Nephron progenitor cell (in vitro differentiated cells): ENCODE measurements around the gene ADAMTS18.

Experiments
- DNase-seq: peaks from one replicate; pipeline ENCODE4 v3.0.0; 2021
- H3K27ac Mint-ChIP-seq: 2 replicates; pipeline ENCODE4 v1.8.0; 2021; ENCODE audit warnings: mild to moderate bottlenecking, moderate library complexity, mixed read lengths
- H3K27me3 Mint-ChIP-seq: 2 replicates; pipeline ENCODE4 v1.8.0; 2021; ENCODE audit warnings: mild to moderate bottlenecking, low read depth, mixed read lengths; ENCODE audit not compliant: poor library complexity
- H3K36me3 Mint-ChIP-seq: 2 replicates; pipeline ENCODE4 v1.8.0; 2021; ENCODE audit warnings: low read depth, mixed read lengths
- H3K4me1 Mint-ChIP-seq: 2 replicates; pipeline ENCODE4 v1.8.0; 2021; ENCODE audit warnings: mixed read lengths
- H3K4me3 Mint-ChIP-seq: 2 replicates; pipeline ENCODE4 v1.8.0; 2021; ENCODE audit warnings: mild to moderate bottlenecking, moderate library complexity, mixed read lengths
- H3K9me3 Mint-ChIP-seq: 2 replicates; pipeline ENCODE4 v1.8.0; 2021; ENCODE audit warnings: mild to moderate bottlenecking, moderate library complexity, mixed read lengths
- CTCF ChIP-seq: fragments of 200-600 bp; sonication (generic); IDR thresholded peaks from 2 replicates; pipeline ENCODE4 v1.5.0; 2021; ENCODE audit warnings: antibody characterized with exemption

The ADAMTS18 gene

GRCh38 chr16:77452243-77452642 lies 17.4 kb upstream of the ADAMTS18 start:
- no peak for DNase-seq
- H3K27me3 Mint-ChIP-seq, result peaks cover 2% of the 10 kb centered on the region
- peaks cover 3% of the 10 kb centered on the region for H3K9me3 Mint-ChIP-seq
- no peak for TF ChIP-seq CTCF
- no peaks in the 10 kb centered on the region for H3K36me3 Mint-ChIP-seq
- H3K4me3 Mint-ChIP-seq, result no peak overlapping the region
- peaks cover 32% of the 10 kb centered on the region for H3K4me1 Mint-ChIP-seq
- no peak overlapping the region for H3K27ac Mint-ChIP-seq

- Mint-ChIP-seq H3K9me3 (peaks cover 3% of the 10 kb centered on the region), H3K36me3 (no peaks in the 10 kb centered on the region), H3K4me1 (peaks cover 30% of the 10 kb centered on the region), H3K27me3 (peaks cover 7% of the 10 kb centered on the region), H3K4me3 (no peak overlapping the region), H3K27ac (no peak overlapping the region)
- DNase-seq, result no peak
- TF ChIP-seq CTCF, result no peak
Measured at GRCh38 chr16:77450790-77451487, 16.1 kb upstream of the ADAMTS18 start.

- TF ChIP-seq CTCF, result no peak
- Mint-ChIP-seq H3K9me3 (peaks cover 3% of the 10 kb centered on the region), H3K4me3 (no peak overlapping the region), H3K27me3 (peaks cover 7% of the 10 kb centered on the region), H3K27ac (no peak overlapping the region), H3K4me1 (peaks cover 30% of the 10 kb centered on the region), H3K36me3 (no peaks in the 10 kb centered on the region)
- DNase-seq, result no peak
Measured at GRCh38 chr16:77449208-77449607, 14.4 kb upstream of the ADAMTS18 start.

GRCh38 chr16:77445324-77445723 lies 10.5 kb upstream of the ADAMTS18 start:
- Mint-ChIP-seq H3K4me3 (no peak overlapping the region), H3K27me3 (peaks cover 12% of the 10 kb centered on the region), H3K27ac (no peak overlapping the region), H3K4me1 (peaks cover 37% of the 10 kb centered on the region), H3K36me3 (no peaks in the 10 kb centered on the region), H3K9me3 (no peaks in the 10 kb centered on the region)
- no peak for TF ChIP-seq CTCF
- DNase-seq, result no peak

GRCh38 chr16:77444147-77444460 lies 9.3 kb upstream of the ADAMTS18 start:
- H3K4me1 Mint-ChIP-seq, result peaks cover 33% of the 10 kb centered on the region
- H3K9me3 Mint-ChIP-seq, result no peaks in the 10 kb centered on the region
- peaks cover 15% of the 10 kb centered on the region for H3K27me3 Mint-ChIP-seq
- H3K4me3 Mint-ChIP-seq, result no peak overlapping the region
- no peak for DNase-seq
- no peak overlapping the region for H3K27ac Mint-ChIP-seq
- no peak for TF ChIP-seq CTCF
- H3K36me3 Mint-ChIP-seq, result no peaks in the 10 kb centered on the region

GRCh38 chr16:77443357-77444146 lies 8.7 kb upstream of the ADAMTS18 start:
- Mint-ChIP-seq H3K9me3 (no peaks in the 10 kb centered on the region), H3K4me1 (peaks cover 36% of the 10 kb centered on the region), H3K27ac (no peak overlapping the region), H3K36me3 (no peaks in the 10 kb centered on the region), H3K27me3 (peaks cover 15% of the 10 kb centered on the region), H3K4me3 (no peak overlapping the region)
- no peak for TF ChIP-seq CTCF
- DNase-seq, result no peak
